Neural crest cell (in vitro differentiated cells): ENCODE measurements around the gene ABCA6. TPM values are rescaled to one million over a fixed set of nuclear protein-coding genes. Genes with fewer than 3 reads are reported as not detected.
"Not testable (repeated sequence)": the region's sequence is repeated elsewhere in the genome, so short reads cannot be mapped to it uniquely, and the experiment has no call there.

Experiments
- DNase-seq: peaks from one replicate; pipeline ENCODE4 v3.0.0; 2021; ENCODE audit warnings: low read depth, mixed read lengths, low spot score
- H3K27ac Mint-ChIP-seq: one replicate; pipeline ENCODE4 v1.8.0; 2021; ENCODE audit warnings: mild to moderate bottlenecking, mixed read lengths; ENCODE audit not compliant: unreplicated experiment
- H3K27me3 Mint-ChIP-seq: 2 replicates; pipeline ENCODE4 v1.8.0; 2021; ENCODE audit warnings: low read depth, mild to moderate bottlenecking, mixed read lengths
- H3K36me3 Mint-ChIP-seq: 2 replicates; pipeline ENCODE4 v1.8.0; 2021; ENCODE audit warnings: low read depth, mild to moderate bottlenecking, mixed read lengths
- H3K4me1 Mint-ChIP-seq: 2 replicates; pipeline ENCODE4 v1.8.0; 2021; ENCODE audit warnings: mixed read lengths
- H3K4me3 Mint-ChIP-seq: one replicate; pipeline ENCODE4 v1.8.0; 2021; ENCODE audit warnings: mild to moderate bottlenecking, mixed read lengths
- H3K9me3 Mint-ChIP-seq: 2 replicates; pipeline ENCODE4 v1.8.0; 2021; ENCODE audit warnings: mixed read lengths
- total RNA-seq: library from RNA; stranded (reverse); gene quantifications from 2 replicates; pipeline ENCODE4 v1.2.1, GENCODE V29; 2021
- TF ChIP-seq, protein P1 (sequence below): fragments of 200-600 bp; sonication (generic); conservative IDR thresholded peaks from 2 replicates; pipeline ENCODE4 v1.5.0; 2021; ENCODE audit warnings: antibody characterized with exemption, mild to moderate bottlenecking

ABCA6 gene
- total RNA-seq, 1 donor from 2014 or later = 0.16 TPM

DNA sequence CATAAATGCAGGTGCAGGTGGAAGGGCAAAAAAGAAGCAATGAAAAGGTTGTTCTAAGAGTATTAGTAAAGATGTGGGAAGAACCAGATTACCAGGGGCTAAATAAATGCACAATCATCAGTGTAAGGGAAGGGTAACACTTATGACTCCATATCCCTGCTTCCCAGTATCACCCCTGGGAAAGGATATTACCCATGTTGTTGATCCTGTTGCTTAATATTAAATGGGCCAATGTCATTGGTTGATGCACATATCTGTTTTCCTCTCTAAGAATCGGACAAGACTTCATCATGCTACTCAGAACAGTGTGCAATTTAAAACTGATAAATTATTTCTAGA, 34.7 kb upstream of the ABCA6 start:
- Mint-ChIP-seq H3K36me3 (no peaks in the 10 kb centered on the region), H3K27me3 (no peaks in the 10 kb centered on the region), H3K27ac (no peak overlapping the region), H3K4me3 (no peak overlapping the region), H3K9me3 (no peaks in the 10 kb centered on the region), H3K4me1 (no peaks in the 10 kb centered on the region)
- TF ChIP-seq, protein P1, sequence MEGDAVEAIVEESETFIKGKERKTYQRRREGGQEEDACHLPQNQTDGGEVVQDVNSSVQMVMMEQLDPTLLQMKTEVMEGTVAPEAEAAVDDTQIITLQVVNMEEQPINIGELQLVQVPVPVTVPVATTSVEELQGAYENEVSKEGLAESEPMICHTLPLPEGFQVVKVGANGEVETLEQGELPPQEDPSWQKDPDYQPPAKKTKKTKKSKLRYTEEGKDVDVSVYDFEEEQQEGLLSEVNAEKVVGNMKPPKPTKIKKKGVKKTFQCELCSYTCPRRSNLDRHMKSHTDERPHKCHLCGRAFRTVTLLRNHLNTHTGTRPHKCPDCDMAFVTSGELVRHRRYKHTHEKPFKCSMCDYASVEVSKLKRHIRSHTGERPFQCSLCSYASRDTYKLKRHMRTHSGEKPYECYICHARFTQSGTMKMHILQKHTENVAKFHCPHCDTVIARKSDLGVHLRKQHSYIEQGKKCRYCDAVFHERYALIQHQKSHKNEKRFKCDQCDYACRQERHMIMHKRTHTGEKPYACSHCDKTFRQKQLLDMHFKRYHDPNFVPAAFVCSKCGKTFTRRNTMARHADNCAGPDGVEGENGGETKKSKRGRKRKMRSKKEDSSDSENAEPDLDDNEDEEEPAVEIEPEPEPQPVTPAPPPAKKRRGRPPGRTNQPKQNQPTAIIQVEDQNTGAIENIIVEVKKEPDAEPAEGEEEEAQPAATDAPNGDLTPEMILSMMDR = no peak
- no peak for DNase-seq

DNA sequence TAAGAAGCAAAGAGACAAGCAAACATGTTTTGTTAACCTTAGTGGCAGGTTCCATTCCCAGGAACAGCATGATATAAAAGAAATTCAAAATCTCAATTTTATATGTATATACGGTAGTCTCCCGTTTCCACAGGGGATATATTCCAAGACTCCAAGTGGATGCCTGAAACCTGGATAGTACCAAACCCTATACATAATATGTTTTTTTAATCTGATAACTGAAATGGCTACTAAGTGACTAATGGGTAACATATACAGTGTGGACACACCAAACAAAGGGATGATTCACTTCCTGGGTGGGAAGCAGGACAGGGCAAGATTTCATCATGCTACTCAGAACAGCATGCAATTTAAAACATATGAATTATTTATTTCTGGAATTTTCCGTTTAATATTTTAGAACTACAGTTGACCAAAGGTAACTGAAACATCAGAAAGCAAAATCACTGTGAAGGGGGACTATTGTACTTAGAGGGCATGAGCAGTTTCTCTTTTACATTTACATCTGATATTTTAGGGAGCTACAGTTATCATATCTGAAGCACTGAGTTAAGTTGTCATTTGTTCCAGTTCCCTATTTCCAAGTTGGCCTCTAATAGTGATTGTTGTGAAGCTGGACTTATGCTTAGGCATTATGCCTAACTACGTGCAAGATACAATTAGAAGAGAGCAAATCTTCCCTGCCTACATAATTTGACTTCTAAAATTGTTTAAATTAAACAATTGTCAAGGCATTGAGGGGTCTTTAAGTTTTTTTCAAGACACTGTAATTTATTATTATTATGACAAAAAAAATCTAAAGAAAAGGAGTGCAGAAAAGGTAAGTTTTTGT, 34.1 kb upstream of the ABCA6 start:
- no peak for DNase-seq
- H3K36me3 Mint-ChIP-seq = no peaks in the 10 kb centered on the region
- TF ChIP-seq, protein P1 = no peak
- no peaks in the 10 kb centered on the region for H3K27me3 Mint-ChIP-seq
- no peaks in the 10 kb centered on the region for H3K4me1 Mint-ChIP-seq
- no peak overlapping the region for H3K27ac Mint-ChIP-seq
- no peak overlapping the region for H3K4me3 Mint-ChIP-seq
- H3K9me3 Mint-ChIP-seq = no peaks in the 10 kb centered on the region

DNA sequence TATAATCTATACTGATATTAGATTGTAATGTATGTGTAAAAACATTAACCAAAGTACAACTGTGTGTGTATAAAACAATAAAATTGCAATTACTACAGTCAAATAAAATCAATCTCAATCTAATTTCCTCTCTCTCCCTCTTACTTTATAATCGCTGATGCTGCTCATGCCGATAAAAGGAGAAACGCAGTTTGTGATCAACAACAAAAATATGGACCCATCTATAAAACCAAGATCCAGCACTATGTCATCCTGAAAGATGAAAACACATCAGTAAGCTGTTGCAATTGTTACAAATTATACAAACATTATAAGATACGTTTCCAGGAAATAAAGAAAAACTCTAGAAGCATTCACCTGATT, 33.5 kb upstream of the ABCA6 start:
- H3K9me3 Mint-ChIP-seq = no peaks in the 10 kb centered on the region
- H3K4me1 Mint-ChIP-seq = no peaks in the 10 kb centered on the region
- H3K27me3 Mint-ChIP-seq = no peaks in the 10 kb centered on the region
- no peak overlapping the region for H3K4me3 Mint-ChIP-seq
- TF ChIP-seq, protein P1 = no peak
- H3K27ac Mint-ChIP-seq = no peak overlapping the region
- H3K36me3 Mint-ChIP-seq = no peaks in the 10 kb centered on the region
- no peak for DNase-seq

DNA sequence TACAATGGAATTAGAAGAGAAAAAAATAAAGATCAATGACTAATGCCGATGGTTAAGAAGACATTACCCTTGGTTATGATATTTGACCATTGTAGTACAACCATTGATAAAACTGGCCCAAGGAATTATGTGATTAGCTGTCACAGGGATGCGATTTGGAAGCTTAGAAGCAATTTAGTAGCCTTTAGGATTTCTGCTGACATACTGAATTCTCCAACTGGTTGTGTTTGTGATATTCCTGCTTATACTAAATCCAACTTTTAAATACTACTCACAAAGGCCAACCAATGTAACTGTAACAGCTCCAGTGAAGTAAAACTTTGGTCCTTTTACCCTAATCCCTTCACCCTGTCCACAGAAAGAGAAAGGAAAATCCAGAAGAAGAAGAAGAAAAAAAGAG, 31.4 kb upstream of the ABCA6 start:
- TF ChIP-seq, protein P1 = no peak
- no peaks in the 10 kb centered on the region for H3K4me1 Mint-ChIP-seq
- DNase-seq = no peak
- no peaks in the 10 kb centered on the region for H3K36me3 Mint-ChIP-seq
- peaks cover 2% of the 10 kb centered on the region for H3K9me3 Mint-ChIP-seq
- no peaks in the 10 kb centered on the region for H3K27me3 Mint-ChIP-seq
- H3K27ac Mint-ChIP-seq = no peak overlapping the region
- H3K4me3 Mint-ChIP-seq = no peak overlapping the region

DNA sequence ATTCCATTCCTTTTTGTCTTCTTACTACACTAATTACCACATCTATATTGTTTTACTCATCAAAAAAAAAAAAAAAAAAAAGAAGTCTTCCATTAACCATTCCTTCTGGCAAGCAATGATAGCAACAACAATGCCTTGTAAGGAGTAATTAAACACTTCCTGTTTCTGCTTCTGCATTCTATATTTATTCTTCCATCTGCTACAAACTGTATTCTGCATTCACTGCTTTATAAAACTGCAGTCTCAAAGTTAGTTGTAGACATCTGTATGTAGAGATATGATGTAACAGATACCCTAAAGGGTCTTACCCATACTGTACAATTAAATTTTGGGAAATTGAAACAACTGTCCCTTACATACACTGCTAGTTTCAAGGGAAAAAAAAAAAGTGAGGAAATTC, 28.7 kb upstream of the ABCA6 start:
- Mint-ChIP-seq H3K4me1 (peaks cover 5% of the 10 kb centered on the region), H3K4me3 (no peak overlapping the region), H3K27me3 (no peaks in the 10 kb centered on the region), H3K27ac (no peak overlapping the region), H3K9me3 (peaks cover 7% of the 10 kb centered on the region), H3K36me3 (peaks cover 2% of the 10 kb centered on the region)
- TF ChIP-seq, protein P1 = no peak
- no peak for DNase-seq

DNA sequence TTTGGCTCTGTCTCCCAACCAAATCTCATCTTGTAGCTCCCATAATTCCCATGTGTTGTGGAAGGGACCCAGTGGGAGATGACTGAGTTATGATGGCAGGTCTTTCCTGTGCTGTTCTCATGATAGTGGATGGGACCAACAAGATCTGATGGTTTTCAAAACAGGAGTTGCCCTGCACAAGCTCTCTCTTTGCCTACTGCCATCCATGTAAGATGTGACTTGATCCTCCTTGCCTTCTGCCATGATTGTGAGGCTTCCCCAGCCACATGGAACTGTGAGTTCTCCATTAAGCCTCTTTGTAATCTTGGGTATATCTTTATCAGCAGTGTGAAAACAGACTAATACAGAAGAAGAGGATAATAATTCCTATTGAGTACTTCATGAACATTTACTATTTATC, 26.9 kb upstream of the ABCA6 start:
- DNase-seq, H3K36me3 Mint-ChIP-seq, H3K27ac Mint-ChIP-seq, H3K27me3 Mint-ChIP-seq, H3K4me3 Mint-ChIP-seq, H3K4me1 Mint-ChIP-seq, H3K9me3 Mint-ChIP-seq: not testable (repeated sequence)
